ENCODE results near the gene CXCL11. TPM values are rescaled to one million over a fixed set of nuclear protein-coding genes. Genes with fewer than 3 reads are reported as not detected.
A peak's percentile ranks its signal among the peaks of the same experiment; 100 is the strongest.

CXCL11 gene
- 1 to 10 TPM in 1 of 8 experiments, under 1 TPM in 1, not detected in 6; 0.20 to 3.6 TPM for total RNA-seq

DNA sequence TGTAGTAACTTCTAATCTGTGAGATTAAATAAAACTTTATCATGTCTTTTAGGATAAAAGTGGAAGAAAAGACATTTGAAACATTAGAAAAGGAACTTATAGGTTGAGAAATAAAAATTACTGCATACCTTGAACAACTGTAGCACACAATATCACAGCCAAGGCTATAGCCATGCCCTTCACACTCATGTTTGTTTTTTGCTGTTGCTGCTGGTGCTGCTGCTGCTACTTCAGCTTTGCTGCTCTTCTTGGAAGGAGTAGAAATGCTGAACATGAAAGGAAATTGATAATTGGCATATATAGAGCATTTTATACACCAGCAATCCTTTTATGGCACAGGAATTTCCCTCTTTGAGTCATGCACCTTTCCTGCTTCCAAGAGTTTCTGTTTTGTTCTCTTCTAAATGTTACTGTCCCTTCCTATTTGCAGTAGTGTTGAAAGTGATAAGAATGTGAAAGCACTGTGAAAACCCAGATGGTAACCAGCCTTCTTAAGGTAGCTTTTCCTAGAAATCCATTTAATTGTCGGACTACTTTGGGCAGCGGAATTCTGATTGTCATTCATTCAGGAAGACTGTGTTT is at the start of gene CXCL11:
Gene CXCL11, minus strand, starts transcription at position 272 of the 582 bp plus-strand sequence. Its CDS starts 83 bp downstream, at position 189.
- Histone ChIP-seq H3K4me3 (no peak within 1 kb of the TSS), H3K27ac (no peak within 1 kb of the TSS), H3K4me1 (replicated peaks in 1 of 2) (no peaks in the 10 kb centered on the region)
- no peak for ATAC-seq (replicated peaks in 6 of 8)
- WGBS, 10 experiments, result 36 to 100% (median 95%) methylated on average over 1 to 2 of the region's 2 CpGs; no CpG with 5 or more reads in 1 of the 10 experiments
- in situ Hi-C loops (cut with MboI; ENCODE audit: low pct_unique_long_range_greater_than_20kb in 2 of 9, low sequenced_read_pairs in 9 of 9, unreplicated experiment in 9 of 9), result no loop called here

DNA sequence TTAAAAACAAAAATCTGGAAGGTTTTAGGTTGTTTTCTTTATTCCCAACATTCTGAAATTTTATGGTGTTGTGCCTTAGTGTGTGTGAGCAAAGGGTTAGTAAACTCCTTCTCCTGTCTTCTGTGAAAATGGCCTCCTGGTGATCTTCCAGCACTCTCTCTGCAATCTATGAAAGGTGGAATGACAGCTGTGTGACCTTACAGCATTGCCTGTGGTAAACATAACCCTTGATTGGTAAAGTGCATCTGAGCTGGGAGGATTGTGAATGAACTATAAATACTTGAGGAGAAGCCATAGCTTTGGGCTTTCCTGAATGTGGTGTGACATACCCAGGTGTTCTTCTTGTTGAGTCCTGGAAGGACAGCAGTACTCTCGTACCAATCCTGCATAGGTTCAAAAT is 48.7 kb upstream of the CXCL11 start:
- in situ Hi-C loops (cut with MboI; ENCODE audit: low pct_unique_long_range_greater_than_20kb in 2 of 9, low sequenced_read_pairs in 9 of 9, unreplicated experiment in 9 of 9), result loop anchor here in 1 of 9 experiments (25.0 kb wide), 1 partner anchor 97 kb away; the partner anchor contains the start of gene SDAD1
- Histone ChIP-seq H3K4me1 (replicated peaks in 1 of 2) (peaks cover 0 to 15% of the 10 kb centered on the region in 2 donors), H3K27ac (no peak overlapping the region), H3K4me3 (no peak overlapping the region)
- no peak for ATAC-seq (replicated peaks in 6 of 8)
- WGBS, 10 experiments, result 56 to 100% (median 80%) methylated on average over 1 of the region's 1 CpG; no CpG with 5 or more reads in 5 of the 10 experiments

GRCh38 chr4:76083386-76083988 is 47.6 kb upstream of the CXCL11 start:
- peaks cover 0 to 15% of the 10 kb centered on the region in 2 donors for H3K4me1 ChIP-seq (replicated peaks in 1 of 2)
- in situ Hi-C loops (cut with MboI; ENCODE audit: low pct_unique_long_range_greater_than_20kb in 2 of 9, low sequenced_read_pairs in 9 of 9, unreplicated experiment in 9 of 9), result loop anchor here in 1 of 9 experiments (25.0 kb wide), 1 partner anchor 96 kb away; the partner anchor contains the start of gene SDAD1
- WGBS, 10 experiments, result 46 to 88% (median 71%) methylated on average over 1 to 3 of the region's 3 CpGs; no CpG with 5 or more reads in 1 of the 10 experiments
- peak overlapping the region in 1 of 2 donors; percentile 72 for H3K27ac ChIP-seq
- ATAC-seq (replicated peaks in 6 of 8), result peak in 5 of 8 experiments; percentile 28 to 85 (median 73)
- H3K4me3 ChIP-seq, result no peak overlapping the region

DNA sequence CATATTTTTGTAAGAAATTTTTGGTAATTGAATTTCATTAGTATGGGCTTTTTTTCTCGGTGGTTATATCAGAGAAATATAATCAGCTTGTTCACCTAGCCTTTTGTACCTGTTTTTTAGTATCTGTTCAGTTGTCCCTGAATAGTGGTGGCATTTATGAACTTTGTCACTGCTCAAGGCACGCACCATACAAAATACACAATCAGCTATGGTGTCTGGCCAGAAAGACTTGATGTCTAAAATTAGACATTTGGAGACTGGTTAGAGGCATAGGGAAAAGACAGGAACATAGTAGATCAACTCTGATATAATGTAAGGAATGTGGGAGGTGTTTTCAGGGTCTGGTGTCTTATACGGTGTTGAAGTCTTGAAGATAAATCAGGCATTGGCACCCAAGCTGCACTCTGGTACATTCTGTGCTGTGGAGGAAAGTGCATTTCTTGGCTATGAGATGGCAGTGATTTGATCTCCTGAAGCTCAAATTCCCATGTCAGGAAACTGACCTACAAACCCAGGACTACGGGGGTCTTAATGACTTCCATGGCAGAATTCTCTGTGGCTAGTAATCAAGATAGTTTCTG is 42.3 kb upstream of the CXCL11 start:
- Histone ChIP-seq H3K4me3 (no peak overlapping the region), H3K4me1 (replicated peaks in 1 of 2) (peaks cover 0 to 2% of the 10 kb centered on the region in 2 donors), H3K27ac (no peak overlapping the region)
- in situ Hi-C loops (cut with MboI; ENCODE audit: low pct_unique_long_range_greater_than_20kb in 2 of 9, low sequenced_read_pairs in 9 of 9, unreplicated experiment in 9 of 9), result loop anchor here in 2 of 9 experiments (10.0 to 25.0 kb wide), 2 partner anchors 83 to 91 kb away; partner anchors contain the start of gene SDAD1 (in 2 of the 2)
- no peak for ATAC-seq (replicated peaks in 6 of 8)
- 34 to 89% (median 75%) methylated on average over 1 to 4 of the region's 4 CpGs for WGBS, 10 experiments

DNA sequence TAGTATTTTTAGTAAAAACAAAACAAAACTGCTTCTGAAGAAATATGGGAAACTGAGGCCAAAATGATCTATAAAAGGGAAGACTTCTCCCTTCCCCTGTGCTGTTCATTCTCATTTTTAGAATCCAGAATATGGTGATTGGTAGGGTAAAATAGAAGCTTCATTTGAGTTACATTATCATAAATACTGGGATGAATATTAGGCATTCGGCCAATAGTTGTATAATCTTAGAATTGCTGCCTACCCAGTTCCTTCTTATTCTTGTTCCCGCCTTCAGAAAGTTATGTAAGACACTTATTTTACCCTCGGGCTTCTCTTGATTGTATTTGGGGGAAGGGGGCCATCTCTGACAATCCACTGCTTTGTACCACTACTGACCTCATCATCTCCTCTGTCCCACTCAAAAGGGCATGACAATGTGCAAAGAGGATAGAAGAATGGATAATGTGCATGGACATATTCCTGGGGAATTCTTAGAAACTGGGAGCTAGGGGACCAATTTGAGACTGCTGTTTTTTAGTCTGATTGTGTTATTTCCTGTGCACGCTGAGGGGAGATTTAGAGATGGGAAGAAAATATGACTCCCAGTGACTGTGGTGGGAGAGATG is 39.2 kb upstream of the CXCL11 start:
- WGBS, 10 experiments, result 10 to 97% (median 80%) methylated on average over 1 to 4 of the region's 4 CpGs; no CpG with 5 or more reads in 1 of the 10 experiments
- in situ Hi-C loops (cut with MboI; ENCODE audit: low pct_unique_long_range_greater_than_20kb in 2 of 9, low sequenced_read_pairs in 9 of 9, unreplicated experiment in 9 of 9), result loop anchor here in 2 of 9 experiments (10.0 to 25.0 kb wide), 2 partner anchors 80 to 88 kb away; partner anchors contain the start of gene SDAD1 (in 2 of the 2)
- H3K4me3 ChIP-seq, result no peak overlapping the region

GRCh38 chr4:76074468-76074867 is 38.6 kb upstream of the CXCL11 start, which contains the start of gene ART3:
Gene ART3, plus strand, starts transcription at chr4:76074709. Its CDS starts 1,181 bp downstream, at chr4:76075890.
- WGBS, 10 experiments, result 67 to 86% (median 76%) methylated on average over 1 of the region's 1 CpG; no CpG with 5 or more reads in 6 of the 10 experiments
- peak in 1 of 8 experiments; percentile 28 for ATAC-seq (replicated peaks in 6 of 8)
- no peaks in the 10 kb centered on the region for H3K4me1 ChIP-seq (replicated peaks in 1 of 2)
- no peak within 1 kb of the TSS for H3K4me3 ChIP-seq
- in situ Hi-C loops (cut with MboI; ENCODE audit: low pct_unique_long_range_greater_than_20kb in 2 of 9, low sequenced_read_pairs in 9 of 9, unreplicated experiment in 9 of 9), result loop anchor here in 1 of 9 experiments (10.0 kb wide), 1 partner anchor 80 kb away; the partner anchor contains the start of gene SDAD1
- H3K27ac ChIP-seq, result no peak within 1 kb of the TSS

More for the DNA sequence above, 39.2 kb upstream of the CXCL11 start:
- Histone ChIP-seq H3K4me1 (replicated peaks in 1 of 2) (no peaks in the 10 kb centered on the region), H3K27ac (no peak overlapping the region)
- peak in 3 of 8 experiments; percentile 57 to 72 (median 71) for ATAC-seq (replicated peaks in 6 of 8)

DNA sequence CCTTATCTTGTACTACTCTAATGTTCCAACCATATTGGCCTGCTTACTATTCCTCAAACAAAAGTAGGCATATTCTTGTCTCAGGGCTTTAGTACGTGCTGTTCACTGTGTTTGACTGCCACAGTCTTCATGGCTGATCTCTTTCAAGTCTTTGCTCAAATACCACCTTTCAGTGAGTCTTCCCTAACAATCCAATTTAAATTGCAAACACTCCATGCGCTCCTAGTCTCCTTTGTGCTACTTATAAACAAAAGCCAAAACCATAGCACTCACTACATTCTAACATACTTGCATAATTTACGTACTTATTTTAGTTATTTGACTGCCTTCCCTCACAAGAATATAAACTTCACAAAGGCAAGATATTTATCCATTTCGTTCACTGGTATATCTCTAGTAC is 36.9 kb upstream of the CXCL11 start:
- peak in 3 of 8 experiments; percentile 53 to 68 (median 67) for ATAC-seq (replicated peaks in 6 of 8)
- in situ Hi-C loops (cut with MboI; ENCODE audit: low pct_unique_long_range_greater_than_20kb in 2 of 9, low sequenced_read_pairs in 9 of 9, unreplicated experiment in 9 of 9), result loop anchor here in 1 of 9 experiments (10.0 kb wide), 1 partner anchor 78 kb away; the partner anchor contains the start of gene SDAD1
- no peak overlapping the region for H3K4me3 ChIP-seq
- no peaks in the 10 kb centered on the region for H3K4me1 ChIP-seq (replicated peaks in 1 of 2)
- 8 to 86% (median 57%) methylated on average over 1 to 4 of the region's 4 CpGs for WGBS, 10 experiments
- H3K27ac ChIP-seq, result no peak overlapping the region

- in situ Hi-C loops (cut with MboI; ENCODE audit: low pct_unique_long_range_greater_than_20kb in 2 of 9, low sequenced_read_pairs in 9 of 9, unreplicated experiment in 9 of 9), result loop anchor here in 2 of 9 experiments (5.0 to 10.0 kb wide), 2 partner anchors 70 to 73 kb away; partner anchors contain the start of gene SDAD1 (in 1 of the 2)
- H3K4me1 ChIP-seq (replicated peaks in 1 of 2), result no peaks in the 10 kb centered on the region
- WGBS, 10 experiments, result 0 to 7% (median 0%) methylated on average over 1 to 2 of the region's 2 CpGs; no CpG with 5 or more reads in 1 of the 10 experiments
- no peak overlapping the region for H3K4me3 ChIP-seq
- H3K27ac ChIP-seq, result no peak overlapping the region
- ATAC-seq (replicated peaks in 6 of 8), result peak; percentile 56 to 96 (median 74)
Measured at GRCh38 chr4:76067652-76068286, 31.9 kb upstream of the CXCL11 start.

GRCh38 chr4:76066546-76066945 is 30.7 kb upstream of the CXCL11 start:
- in situ Hi-C loops (cut with MboI; ENCODE audit: low pct_unique_long_range_greater_than_20kb in 2 of 9, low sequenced_read_pairs in 9 of 9, unreplicated experiment in 9 of 9), result loop anchor here in 2 of 9 experiments (5.0 to 10.0 kb wide), 2 partner anchors 69 to 72 kb away; partner anchors contain the start of gene SDAD1 (in 1 of the 2)
- WGBS, 10 experiments, result 67 to 100% (median 93%) methylated on average over 1 to 3 of the region's 3 CpGs; no CpG with 5 or more reads in 7 of the 10 experiments
- no peak overlapping the region for H3K4me3 ChIP-seq
- no peak overlapping the region for H3K27ac ChIP-seq
- no peak for ATAC-seq (replicated peaks in 6 of 8)
- no peaks in the 10 kb centered on the region for H3K4me1 ChIP-seq (replicated peaks in 1 of 2)

DNA sequence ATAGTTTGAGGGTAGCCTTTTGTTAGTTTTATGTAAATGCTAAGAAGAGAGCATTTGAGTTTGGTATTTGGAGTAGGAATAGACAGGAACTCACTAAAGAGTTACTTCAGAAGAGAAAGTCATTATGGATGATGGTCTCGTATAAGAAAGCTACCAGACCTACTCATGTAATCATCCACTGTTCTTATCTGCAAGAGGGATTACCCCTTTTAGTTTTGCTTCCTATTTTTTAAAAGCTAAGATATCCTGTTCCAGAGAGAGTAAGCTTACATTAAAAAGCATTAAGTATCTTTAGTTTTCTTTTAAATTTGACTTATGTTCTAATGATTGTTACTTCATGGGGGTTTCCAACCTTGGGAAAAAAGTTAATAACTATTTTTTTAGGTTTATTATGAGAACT is 26.1 kb upstream of the CXCL11 start:
- Histone ChIP-seq H3K4me3 (no peak overlapping the region), H3K4me1 (replicated peaks in 1 of 2) (no peaks in the 10 kb centered on the region), H3K27ac (no peak overlapping the region)
- 0 to 100% (median 82%) methylated on average over 1 of the region's 1 CpG; no CpG with 5 or more reads in 1 of the 10 experiments for WGBS, 10 experiments
- in situ Hi-C loops (cut with MboI; ENCODE audit: low pct_unique_long_range_greater_than_20kb in 2 of 9, low sequenced_read_pairs in 9 of 9, unreplicated experiment in 9 of 9), result loop anchor here in 1 of 9 experiments (10.0 kb wide), 1 partner anchor 67 kb away; the partner anchor contains the start of gene SDAD1
- no peak for ATAC-seq (replicated peaks in 6 of 8)

DNA sequence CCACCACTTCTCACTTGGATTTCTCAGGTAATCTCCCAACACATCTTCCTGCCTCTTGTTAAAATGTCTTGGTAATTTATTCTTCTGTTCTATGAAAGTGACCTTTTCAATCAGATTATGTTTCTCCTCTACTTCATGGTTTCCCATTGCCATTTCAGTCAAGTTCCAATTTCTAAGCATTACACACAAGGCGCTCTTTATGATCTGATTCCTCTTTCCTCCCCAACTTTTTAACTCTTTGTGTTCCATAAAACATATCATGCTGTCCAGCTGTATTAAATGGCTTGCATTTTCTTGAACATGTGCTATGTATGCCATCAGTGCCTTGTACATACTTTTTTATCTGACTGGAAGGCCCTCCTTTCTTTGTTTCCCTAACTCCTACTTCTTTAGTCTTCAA is 25.6 kb upstream of the CXCL11 start:
- no peak overlapping the region for H3K4me3 ChIP-seq
- in situ Hi-C loops (cut with MboI; ENCODE audit: low pct_unique_long_range_greater_than_20kb in 2 of 9, low sequenced_read_pairs in 9 of 9, unreplicated experiment in 9 of 9), result loop anchor here in 1 of 9 experiments (10.0 kb wide), 1 partner anchor 67 kb away; the partner anchor contains the start of gene SDAD1
- WGBS, 10 experiments, result 0 to 100% (median 78%) methylated on average over 1 of the region's 1 CpG; no CpG with 5 or more reads in 2 of the 10 experiments
- no peaks in the 10 kb centered on the region for H3K4me1 ChIP-seq (replicated peaks in 1 of 2)
- no peak for ATAC-seq (replicated peaks in 6 of 8)
- H3K27ac ChIP-seq, result no peak overlapping the region

GRCh38 chr4:76060506-76060905 is 24.6 kb upstream of the CXCL11 start:
- H3K27ac ChIP-seq, result no peak overlapping the region
- H3K4me3 ChIP-seq, result no peak overlapping the region
- in situ Hi-C loops (cut with MboI; ENCODE audit: low pct_unique_long_range_greater_than_20kb in 2 of 9, low sequenced_read_pairs in 9 of 9, unreplicated experiment in 9 of 9), result loop anchor here in 1 of 9 experiments (10.0 kb wide), 1 partner anchor 66 kb away; the partner anchor contains the start of gene SDAD1
- H3K4me1 ChIP-seq (replicated peaks in 1 of 2), result no peaks in the 10 kb centered on the region
- no peak for ATAC-seq (replicated peaks in 6 of 8)

All from motor neuron (in vitro differentiated cells).